ENCODE data around the gene COBLL1. TPM values are rescaled to one million over a fixed set of nuclear protein-coding genes. Genes with fewer than 3 reads are reported as not detected.

COBLL1 gene
- total and polyA plus RNA-seq, 2 of the 4 experiments (the other 2 are of a cell fraction): 0.79 to 1.1 TPM

DNA sequence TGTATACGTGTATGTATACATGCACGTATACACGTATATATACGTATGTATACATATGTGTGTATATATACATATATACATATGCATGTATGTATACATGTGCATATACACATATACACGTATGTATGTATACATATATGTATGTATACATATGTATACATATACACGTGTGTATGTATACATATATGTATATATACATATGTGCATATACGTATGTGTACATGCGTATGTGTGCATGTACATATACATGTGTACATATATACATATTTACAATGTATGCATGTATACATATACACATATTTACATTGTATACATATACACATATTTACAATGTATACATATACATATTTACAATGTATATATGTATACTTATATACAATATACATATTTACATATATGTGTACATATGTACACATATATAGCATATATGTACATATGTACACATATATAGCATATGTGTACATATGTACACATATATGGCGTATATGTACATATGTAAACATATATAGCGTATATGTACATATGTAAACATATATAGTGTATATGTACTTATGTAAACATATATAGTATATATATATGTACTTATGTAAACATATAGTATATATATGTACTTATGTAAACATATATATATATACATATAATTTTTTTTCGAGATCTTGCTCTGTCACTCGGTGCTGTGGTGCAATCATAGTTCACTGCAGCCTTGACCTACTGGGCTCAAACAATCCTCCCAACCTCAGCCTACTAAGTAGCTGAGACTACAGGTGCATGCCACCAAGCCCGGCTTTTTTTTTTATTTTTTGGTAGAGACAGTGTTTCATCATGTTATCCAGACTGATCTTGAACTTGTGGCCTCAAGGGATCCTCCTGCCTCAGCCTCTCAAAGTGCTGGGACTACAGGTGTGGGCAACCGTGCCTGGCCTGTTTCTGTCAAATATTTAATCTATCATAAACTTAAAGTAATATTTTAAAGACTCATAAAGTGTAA is 23.2 kb downstream of the COBLL1 start:
- Histone ChIP-seq H4K8ac (ENCODE audit: low read depth in 2 of 2, low read length in 2 of 2) (no peak overlapping the region), H3K14ac (replicated peaks; ENCODE audit: low read depth, low read length) (no peak overlapping the region), H2AK9ac (replicated peaks; ENCODE audit: low read depth, low read length, poor library complexity) (no peak overlapping the region), H4K91ac (ENCODE audit: insufficient read depth, low read depth, low read length) (no peak overlapping the region), H3K27ac (ENCODE audit: insufficient read depth, low read length) (no peak overlapping the region), H3K9me1 (ENCODE audit: insufficient read depth, low read length) (no peaks in the 10 kb centered on the region), H3K9me3 (ENCODE audit: control insufficient read depth, insufficient read depth, low read length) (no peaks in the 10 kb centered on the region), H2AK5ac (ENCODE audit: low read depth, low read length) (no peak overlapping the region), H2BK5ac (ENCODE audit: low read depth, low read length, poor library complexity, severe bottlenecking) (no peak overlapping the region), H2BK120ac (ENCODE audit: low read depth, low read length) (no peak overlapping the region), H3K18ac (ENCODE audit: low read depth, low read length) (no peak overlapping the region), H3K4me2 (ENCODE audit: low read depth, low read length) (no peak overlapping the region), H3K23ac (ENCODE audit: low read depth, low read length) (no peak overlapping the region), H3K27me3 (ENCODE audit: control insufficient read depth, insufficient read depth, low read length) (no peaks in the 10 kb centered on the region), H4K20me1 (ENCODE audit: insufficient read depth, low read length) (no peaks in the 10 kb centered on the region), H4K5ac (ENCODE audit: low read depth, low read length) (no peak overlapping the region), H3K56ac (ENCODE audit: extremely low read depth, insufficient read depth, low read length) (no peak overlapping the region), H2AFZ (replicated peaks; ENCODE audit: low read length, poor library complexity) (no peak overlapping the region), H2BK15ac (ENCODE audit: low read depth, low read length) (no peak overlapping the region), H3K4ac (ENCODE audit: low read depth, low read length) (no peak overlapping the region), H3K79me1 (ENCODE audit: low read depth in 1 of 2, low read length in 2 of 2) (no peaks in the 10 kb centered on the region), H3K36me3 (ENCODE audit: control insufficient read depth, insufficient read depth, low read length) (no peaks in the 10 kb centered on the region), H3K4me1 (ENCODE audit: control insufficient read depth, insufficient read depth, low read length) (peaks cover 2% of the 10 kb centered on the region), H3K4me3 (ENCODE audit: insufficient read depth, low read depth, low read length) (no peak overlapping the region), H3K9ac (ENCODE audit: low read depth, low read length) (no peak overlapping the region), H2BK20ac (ENCODE audit: low read depth, low read length) (no peak overlapping the region)
- WGBS, 2 experiments (ENCODE audit: extremely low coverage in 2 of 2, insufficient read length in 1 of 2): 60% methylated on average over 1 of the region's 14 CpGs; no CpG with 5 or more reads in 1 of the 2 experiments
- ATAC-seq (ENCODE audit: low read depth): no peak
- BruUV-seq (replicated peaks): no TSS peak
- in situ Hi-C loops (cut with MboI; ENCODE audit: low sequenced_read_pairs) (no loop called here), intact Hi-C loops (cut with micrococcal nuclease) (no loop called here), dilution Hi-C loops (cut with HindIII; ENCODE audit: low sequenced_read_pairs, unreplicated experiment) (no loop called here)
- no peak for TF ChIP-seq MAFK (IDR thresholded peaks at IDR 0.05; ENCODE audit: low read depth, low read length)
- TF ChIP-seq CHD1 (IDR thresholded peaks at IDR 0.05; ENCODE audit: low read depth, low read length): no peak
- no peak for DNase-seq
- CTCF ChIA-PET: interaction anchor here (0.6 to 1.0 kb wide), 2 partner anchors 10 to 505 kb away, joined by 3 to 5 read pairs; no protein-coding TSS in a partner anchor
- POLR2A ChIA-PET (ENCODE audit: unreplicated experiment): no interaction called here
